ENCODE results near the gene ADGRL2.
A peak's percentile ranks its signal among the peaks of the same experiment; 100 is the strongest.

Gene ADGRL2

GRCh38 chr1:81912383-81912782 is 111.6 kb downstream of the ADGRL2 start:
- DNase-seq (ENCODE audit: low read depth): no peak

- DNase-seq (ENCODE audit: low read depth): no peak
These were observed 115.2 kb downstream of the ADGRL2 start for GRCh38 chr1:81915937-81916336.

- peak; percentile 22 for DNase-seq (ENCODE audit: low read depth)
These were observed 119.6 kb downstream of the ADGRL2 start for GRCh38 chr1:81920245-81920740.

- no peak for DNase-seq (ENCODE audit: low read depth)
These were observed 120.2 kb downstream of the ADGRL2 start for GRCh38 chr1:81920886-81921285.

- DNase-seq (ENCODE audit: low read depth): no peak
These were observed 120.6 kb downstream of the ADGRL2 start for GRCh38 chr1:81921344-81921743.

- no peak for DNase-seq (ENCODE audit: low read depth)
These were observed 121.2 kb downstream of the ADGRL2 start for GRCh38 chr1:81921851-81922462.

GRCh38 chr1:81922955-81923354 is 122.2 kb downstream of the ADGRL2 start:
- DNase-seq (ENCODE audit: low read depth): no peak

- DNase-seq (ENCODE audit: low read depth): no peak
These were observed 128.4 kb downstream of the ADGRL2 start for GRCh38 chr1:81929106-81929505.

GRCh38 chr1:81936853-81937252 is 136.1 kb downstream of the ADGRL2 start:
- no peak for DNase-seq (ENCODE audit: low read depth)

GRCh38 chr1:81937791-81938450 is 137.2 kb downstream of the ADGRL2 start:
- DNase-seq (ENCODE audit: low read depth): no peak

GRCh38 chr1:81948495-81948894 is 147.8 kb downstream of the ADGRL2 start:
- no peak for DNase-seq (ENCODE audit: low read depth)

GRCh38 chr1:81949421-81949820 is 148.7 kb downstream of the ADGRL2 start:
- DNase-seq (ENCODE audit: low read depth): no peak

- DNase-seq (ENCODE audit: low read depth): no peak
These were observed 149.3 kb downstream of the ADGRL2 start for GRCh38 chr1:81950037-81950436.

GRCh38 chr1:81950591-81951244 is 150.0 kb downstream of the ADGRL2 start:
- no peak for DNase-seq (ENCODE audit: low read depth)

- DNase-seq (ENCODE audit: low read depth): no peak
These were observed 153.8 kb downstream of the ADGRL2 start for GRCh38 chr1:81954534-81955020.

- no peak for DNase-seq (ENCODE audit: low read depth)
These were observed 167.2 kb downstream of the ADGRL2 start for GRCh38 chr1:81967951-81968350.

GRCh38 chr1:81970416-81970815 is 169.7 kb downstream of the ADGRL2 start:
- DNase-seq (ENCODE audit: low read depth): no peak

GRCh38 chr1:81974222-81974841 is 173.6 kb downstream of the ADGRL2 start:
- DNase-seq (ENCODE audit: low read depth): no peak

GRCh38 chr1:81974883-81975555 is 174.3 kb downstream of the ADGRL2 start:
- no peak for DNase-seq (ENCODE audit: low read depth)

- DNase-seq (ENCODE audit: low read depth): no peak
These were observed 175.8 kb downstream of the ADGRL2 start for GRCh38 chr1:81976539-81976938.

- peak; percentile 8 for DNase-seq (ENCODE audit: low read depth)
These were observed 178.2 kb downstream of the ADGRL2 start for GRCh38 chr1:81978945-81979344.

- DNase-seq (ENCODE audit: low read depth): no peak
These were observed 181.8 kb downstream of the ADGRL2 start for GRCh38 chr1:81982523-81982922.
